Hematopoietic multipotent progenitor cell treated with erythropoietin and hydrocortisone succinate and interleukin-3 and kit ligand, for 17 days (in vitro differentiated cells): ENCODE data around the gene LRP1.

Experiments used
- DNase-seq: peaks from one replicate; pipeline ENCODE4 v3.0.0-alpha.2; 2015; ENCODE audit warnings: low spot score

LRP1 gene

DNA sequence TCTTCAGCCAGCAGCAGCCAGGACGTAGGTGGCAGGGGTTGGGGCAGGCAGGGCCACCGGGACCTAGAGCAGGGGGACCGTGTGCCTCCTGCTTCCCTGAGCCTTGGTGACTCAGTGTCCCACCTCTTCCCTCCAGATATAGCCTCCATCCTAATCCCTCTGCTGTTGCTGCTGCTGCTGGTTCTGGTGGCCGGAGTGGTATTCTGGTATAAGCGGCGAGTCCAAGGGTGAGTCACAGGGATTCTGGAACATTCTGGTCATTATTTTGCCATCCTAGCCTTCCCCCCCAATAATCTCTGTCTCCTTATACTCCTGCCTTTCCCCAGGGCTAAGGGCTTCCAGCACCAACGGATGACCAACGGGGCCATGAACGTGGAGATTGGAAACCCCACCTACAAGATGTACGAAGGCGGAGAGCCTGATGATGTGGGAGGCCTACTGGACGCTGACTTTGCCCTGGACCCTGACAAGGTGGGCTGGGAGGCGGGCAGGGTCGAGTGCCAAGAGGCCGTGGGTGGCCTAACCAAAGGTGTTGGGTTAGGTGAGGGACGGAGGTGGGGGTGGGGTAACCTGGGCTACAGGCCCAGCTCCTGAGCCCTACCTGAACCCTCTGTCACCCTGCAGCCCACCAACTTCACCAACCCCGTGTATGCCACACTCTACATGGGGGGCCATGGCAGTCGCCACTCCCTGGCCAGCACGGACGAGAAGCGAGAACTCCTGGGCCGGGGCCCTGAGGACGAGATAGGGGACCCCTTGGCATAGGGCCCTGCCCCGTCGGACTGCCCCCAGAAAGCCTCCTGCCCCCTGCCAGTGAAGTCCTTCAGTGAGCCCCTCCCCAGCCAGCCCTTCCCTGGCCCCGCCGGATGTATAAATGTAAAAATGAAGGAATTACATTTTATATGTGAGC is 83.8 kb downstream of the LRP1 start:
- DNase-seq, result no peak

DNA sequence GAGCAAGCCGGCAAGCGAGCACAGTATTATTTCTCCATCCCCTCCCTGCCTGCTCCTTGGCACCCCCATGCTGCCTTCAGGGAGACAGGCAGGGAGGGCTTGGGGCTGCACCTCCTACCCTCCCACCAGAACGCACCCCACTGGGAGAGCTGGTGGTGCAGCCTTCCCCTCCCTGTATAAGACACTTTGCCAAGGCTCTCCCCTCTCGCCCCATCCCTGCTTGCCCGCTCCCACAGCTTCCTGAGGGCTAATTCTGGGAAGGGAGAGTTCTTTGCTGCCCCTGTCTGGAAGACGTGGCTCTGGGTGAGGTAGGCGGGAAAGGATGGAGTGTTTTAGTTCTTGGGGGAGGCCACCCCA is 84.4 kb downstream of the LRP1 start:
- no peak for DNase-seq

DNA sequence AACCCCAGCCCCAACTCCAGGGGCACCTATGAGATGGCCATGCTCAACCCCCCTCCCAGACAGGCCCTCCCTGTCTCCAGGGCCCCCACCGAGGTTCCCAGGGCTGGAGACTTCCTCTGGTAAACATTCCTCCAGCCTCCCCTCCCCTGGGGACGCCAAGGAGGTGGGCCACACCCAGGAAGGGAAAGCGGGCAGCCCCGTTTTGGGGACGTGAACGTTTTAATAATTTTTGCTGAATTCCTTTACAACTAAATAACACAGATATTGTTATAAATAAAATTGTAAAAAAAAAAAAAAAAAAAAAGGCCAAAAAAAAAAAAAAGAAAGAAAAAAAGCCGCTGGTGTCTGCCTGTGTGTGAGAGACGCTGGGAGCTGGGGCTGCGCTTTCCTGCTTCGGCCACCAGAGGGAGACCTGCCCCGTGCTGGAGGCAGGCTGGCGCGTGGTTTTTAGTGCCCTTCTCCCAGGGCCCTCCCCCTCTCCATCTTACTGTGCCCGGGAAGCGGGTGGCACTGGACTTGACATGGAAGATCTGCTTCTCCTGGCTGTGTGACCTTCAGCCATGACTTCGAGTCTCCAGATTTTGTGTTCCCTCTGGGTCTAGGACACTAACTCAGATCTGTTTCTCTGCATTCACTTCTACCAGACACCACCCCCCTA is 84.9 kb downstream of the LRP1 start:
- DNase-seq, result peak; percentile 77

DNA sequence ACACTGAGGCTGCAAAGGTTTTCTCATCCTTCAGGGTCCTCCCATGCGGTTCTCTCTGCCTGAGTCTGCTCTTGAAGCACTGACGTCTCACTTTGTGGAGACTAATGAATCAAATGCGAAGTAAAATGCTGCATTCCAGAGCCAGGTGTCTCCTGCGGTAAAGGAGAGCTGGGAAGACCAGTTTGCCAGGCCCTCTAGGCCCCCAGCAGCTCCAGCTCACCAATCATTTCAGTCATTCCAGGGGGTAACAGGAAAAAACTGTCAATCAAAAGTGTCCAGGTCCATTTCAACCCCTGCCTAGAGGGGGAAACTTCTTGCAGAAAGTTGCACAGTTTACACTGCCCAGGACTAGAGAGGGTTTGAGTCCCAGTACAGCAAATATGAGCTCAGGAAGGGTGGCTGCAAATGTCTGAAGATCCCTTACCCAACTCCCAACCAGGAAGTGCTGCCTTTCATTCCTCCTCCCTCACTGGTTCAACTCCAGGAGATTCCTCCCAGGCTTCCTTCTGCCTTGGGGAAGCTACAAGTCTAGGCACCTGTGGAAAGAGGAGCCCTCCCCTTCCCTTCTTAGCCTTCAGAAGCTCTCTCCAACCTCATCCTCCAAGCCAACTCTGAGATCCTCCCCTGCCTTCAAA is 85.6 kb downstream of the LRP1 start:
- no peak for DNase-seq

DNA sequence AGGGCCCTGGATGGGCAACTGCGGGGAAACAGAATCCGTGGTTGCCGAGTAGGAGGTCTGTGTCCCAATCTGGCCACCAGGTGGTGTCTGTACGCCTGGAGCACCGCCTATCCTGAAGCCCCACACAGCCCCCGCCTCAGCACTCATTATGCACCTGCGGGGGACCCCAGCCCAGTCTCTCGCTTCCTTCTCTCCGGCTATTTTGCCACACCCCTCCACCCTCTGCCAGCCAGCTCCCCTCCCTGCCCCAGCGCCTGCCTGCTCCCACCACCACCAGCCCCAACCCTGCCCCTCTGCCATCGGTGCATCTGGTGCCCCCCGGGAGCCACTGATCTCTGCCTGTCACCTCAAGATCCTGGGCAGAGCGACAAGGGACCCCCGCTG is 86.1 kb downstream of the LRP1 start:
- peak; percentile 40 for DNase-seq

DNA sequence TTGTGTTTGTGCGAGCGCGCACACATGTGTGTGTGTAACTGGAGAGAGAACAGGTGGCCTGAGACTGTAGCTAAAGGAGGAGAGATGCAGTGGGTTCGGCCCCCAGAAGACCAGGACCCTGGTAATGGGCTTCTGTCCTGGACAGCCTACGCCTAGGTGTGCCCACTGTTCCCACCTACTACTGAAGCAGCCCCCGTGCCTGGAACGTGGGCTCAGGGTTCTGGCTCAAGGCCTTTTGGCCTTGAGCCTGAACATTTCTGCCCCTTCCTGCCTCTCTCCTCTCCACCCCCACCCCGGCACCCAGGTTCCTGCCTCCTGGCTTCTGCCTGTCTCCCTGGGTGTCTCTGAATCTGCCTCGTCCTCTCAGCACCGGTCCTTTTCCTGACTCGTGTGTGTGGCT is 86.8 kb downstream of the LRP1 start:
- DNase-seq, result no peak

DNA sequence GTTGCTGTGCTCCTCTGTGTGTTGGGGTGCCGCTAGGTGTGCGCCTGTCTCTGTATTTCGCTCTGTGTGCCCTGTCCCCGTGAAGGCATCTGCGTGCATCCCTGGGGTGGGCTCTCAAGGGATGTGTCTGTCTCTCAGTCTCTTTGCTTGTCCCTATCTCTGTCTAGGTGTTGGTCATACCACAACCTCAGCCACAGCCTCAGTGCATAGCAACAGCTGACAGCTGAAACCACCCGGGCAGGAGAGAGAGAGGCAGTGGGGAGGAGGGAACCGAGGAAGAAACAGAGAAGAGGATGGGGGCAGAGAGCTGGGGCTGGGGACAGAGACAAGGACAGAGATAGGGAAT is 87.4 kb downstream of the LRP1 start:
- no peak for DNase-seq

DNA sequence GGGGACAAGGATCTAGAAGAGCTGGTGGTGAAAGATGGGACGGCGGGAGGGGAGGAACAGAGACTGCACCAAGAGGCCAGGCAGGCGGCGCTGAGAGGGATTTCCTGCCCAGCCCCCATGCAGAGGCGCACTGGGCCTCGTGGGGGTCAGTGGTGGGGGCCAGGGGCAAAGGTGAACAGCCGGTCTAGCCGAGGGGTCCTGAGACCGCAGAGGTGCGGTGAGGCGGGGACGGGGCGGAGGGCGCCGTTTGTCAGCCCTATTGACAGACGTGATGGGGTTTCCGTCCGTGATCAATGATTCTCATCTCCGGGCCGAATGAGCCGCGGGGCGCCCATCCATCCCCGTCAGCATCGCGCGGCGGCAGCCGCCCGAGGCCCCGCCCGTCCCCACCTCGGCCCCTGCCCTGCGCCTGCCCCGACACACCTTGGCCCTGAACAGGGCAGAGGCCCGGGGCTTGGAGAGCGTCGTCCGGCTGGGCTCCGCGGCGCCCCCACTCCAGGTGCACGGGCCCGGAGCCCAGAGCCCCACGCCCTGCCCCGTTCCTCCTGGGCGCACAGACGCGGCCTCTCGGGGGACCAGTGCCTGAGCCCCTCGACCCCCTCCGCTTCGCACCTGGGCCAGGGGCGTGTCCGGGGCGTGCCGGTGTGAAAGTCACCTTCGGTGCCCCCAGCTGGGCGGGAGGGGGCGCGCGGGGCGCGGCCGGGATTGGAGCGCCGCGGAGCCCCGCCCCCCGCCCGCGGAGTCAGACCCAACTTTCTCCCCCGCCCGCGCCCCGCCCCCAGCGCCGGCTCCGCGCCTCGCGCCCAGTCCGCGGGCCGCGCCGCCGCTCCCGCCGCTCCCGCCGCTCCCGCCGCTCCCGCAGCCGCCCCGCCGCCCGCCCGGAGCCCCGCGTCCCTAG is 88.0 kb downstream of the LRP1 start, which contains the start of gene NXPH4:
Gene NXPH4 (plus strand): TSS at position 781 of the 898 bp plus-strand sequence. CDS start 176 bp downstream, outside the sequence.
- DNase-seq, result peak; percentile 13

DNA sequence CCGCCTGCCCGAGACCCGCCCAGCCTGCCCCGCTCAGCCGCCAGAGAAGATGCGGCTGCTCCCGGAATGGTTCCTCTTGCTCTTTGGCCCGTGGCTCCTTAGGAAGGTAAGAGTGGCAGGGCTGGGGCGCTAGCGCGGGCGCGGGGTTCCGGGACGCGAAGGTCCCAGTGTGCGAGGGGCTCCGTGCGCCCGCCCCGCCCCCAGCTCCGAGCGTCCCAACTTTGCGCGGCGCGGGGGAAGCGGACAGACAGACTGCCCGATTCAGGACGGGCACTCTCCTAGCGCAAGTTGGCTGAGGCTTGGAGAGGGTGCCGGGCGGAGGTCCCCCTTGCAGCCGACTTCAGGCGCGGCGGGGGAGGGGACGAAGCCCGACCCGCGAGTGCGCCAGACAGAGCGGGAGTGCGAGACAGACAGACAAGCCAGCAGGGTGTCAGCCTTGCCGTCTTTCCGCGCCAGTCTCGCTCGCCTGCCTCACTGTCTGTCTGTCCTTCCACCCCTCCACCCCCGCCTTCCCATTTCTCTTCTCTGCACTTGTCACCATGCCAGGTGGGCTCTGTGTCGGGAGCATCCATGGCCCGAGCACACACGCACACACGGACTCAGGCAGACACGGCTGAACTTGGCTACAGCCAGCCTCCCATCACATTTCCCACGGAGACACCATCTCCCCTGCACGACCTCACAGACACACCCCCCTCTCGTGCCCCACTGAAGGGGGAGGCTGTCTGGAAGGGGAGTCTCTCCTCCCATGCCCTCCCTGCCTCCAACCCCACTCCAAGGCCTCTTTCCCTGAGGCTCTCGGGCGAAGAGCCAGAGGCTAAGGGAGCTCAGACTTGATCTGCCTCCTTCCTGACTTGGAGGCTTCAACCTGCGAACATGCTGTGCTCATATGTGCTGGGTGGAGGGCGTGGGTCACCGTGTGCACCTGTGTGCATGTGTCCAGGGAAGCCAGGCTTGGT is 88.9 kb downstream of the LRP1 start:
- DNase-seq, result no peak

DNA sequence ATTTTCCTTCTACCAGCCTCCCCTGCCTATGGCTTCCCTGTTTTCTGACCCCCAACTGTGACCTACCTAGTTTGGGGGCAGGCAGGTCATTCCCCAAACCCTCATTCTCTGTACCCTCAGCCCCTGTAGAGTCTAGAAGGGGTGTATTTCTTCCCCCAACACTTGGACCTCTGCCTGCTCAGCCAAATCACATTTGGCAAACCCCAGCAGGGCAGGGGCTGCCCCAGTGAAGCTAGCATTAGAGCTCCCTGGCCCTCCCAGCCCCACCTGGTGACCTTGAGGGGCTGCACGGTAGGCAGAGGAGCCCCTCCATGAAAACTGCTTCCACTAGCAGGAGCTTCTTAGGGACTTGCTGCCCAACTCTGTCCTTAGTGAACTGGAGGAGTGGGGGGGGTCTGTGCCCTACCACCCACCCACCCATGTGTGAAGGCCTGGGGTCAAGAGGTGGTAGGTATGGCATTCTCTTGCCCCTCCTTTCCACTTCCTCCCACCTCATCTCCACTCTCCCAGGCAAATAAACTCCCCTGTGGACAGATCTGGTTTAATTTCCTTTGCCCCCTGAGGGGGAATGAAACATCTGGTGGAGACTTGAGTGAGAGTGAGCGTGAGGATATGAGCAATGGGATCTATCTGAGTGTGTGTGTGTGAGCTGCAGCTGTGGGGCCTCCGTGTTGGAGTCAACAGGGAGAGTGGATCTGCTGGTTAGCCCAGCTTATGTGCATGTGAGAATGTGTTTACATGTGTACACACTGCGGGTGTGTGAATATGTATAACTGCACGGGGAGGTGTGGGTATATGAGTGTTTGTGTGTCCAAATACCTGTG is 90.0 kb downstream of the LRP1 start:
- DNase-seq, result no peak

DNA sequence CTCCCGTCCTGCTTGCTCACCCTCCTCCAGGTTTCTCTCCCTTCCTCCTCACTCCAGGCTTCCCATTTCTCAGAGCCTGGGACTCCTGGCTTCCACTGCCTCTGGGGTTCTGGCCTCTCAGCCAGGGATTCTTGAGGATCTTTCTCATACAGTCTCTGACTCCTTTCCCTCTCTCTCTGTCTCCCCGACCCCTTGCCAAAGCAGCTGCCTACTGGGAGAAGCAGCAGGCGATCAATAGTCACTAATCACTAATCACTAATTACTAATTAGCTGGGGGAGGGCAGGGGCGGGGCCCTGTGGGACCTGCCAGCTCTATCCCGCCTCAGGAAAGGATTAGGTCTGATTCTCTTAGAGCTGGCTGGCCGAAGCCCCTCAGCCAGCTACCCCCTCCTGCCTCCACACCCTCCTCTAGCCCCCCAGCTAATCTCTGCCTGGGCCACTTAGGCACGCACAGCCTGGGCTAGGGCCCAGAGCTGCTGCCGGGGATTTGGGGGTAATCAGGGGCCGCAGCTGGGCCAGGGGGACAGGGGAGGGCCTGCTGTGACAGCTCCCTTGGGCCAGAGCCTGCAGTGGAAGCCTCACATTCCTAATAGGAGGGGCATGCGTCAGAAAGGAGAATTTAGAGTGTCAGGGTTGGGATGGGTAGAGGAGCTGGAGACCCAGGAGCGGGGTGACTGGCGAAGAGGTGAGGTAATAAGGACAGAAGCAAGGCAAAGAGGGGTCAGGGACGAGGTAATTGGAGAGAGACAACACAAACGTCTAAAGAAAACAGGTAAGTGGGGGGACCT is 91.1 kb downstream of the LRP1 start:
- no peak for DNase-seq

DNA sequence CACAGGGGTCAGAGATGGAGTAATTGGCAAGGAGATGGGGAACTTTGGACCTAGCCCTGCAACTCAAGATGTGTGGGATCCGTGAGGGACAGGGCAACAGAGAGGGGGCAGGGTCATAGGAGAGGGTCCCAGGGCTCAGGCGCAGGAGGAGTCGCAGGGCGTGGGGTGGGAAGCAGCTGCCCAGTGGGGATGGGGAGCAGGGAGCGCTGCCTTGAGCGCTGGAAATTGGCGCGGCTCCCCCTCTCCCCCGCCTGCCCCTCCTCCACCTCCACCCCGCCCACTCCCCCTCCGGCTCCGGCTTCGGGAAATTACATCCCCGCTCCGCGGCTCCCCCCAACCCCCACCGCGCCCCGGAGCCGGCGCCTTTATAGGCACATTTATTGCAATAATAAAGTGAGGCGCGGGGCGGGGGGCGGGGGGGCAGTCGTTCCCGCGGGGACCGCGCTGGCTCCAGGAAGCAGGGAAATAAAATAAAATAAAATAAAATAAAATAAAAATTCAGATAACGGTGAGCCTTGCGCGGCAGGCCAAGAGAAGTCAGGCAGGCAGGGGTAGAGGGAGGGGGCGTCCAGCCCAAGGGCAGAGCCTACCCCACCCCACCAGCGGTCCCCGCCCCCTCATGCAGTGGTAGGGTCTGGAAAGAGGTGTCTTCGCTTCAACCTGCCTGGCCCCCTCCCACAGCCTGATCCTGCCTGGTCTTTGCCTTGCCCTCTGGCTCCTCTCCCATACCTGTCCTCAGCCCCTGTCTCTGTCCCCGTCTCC is 91.9 kb downstream of the LRP1 start:
- DNase-seq, result no peak

DNA sequence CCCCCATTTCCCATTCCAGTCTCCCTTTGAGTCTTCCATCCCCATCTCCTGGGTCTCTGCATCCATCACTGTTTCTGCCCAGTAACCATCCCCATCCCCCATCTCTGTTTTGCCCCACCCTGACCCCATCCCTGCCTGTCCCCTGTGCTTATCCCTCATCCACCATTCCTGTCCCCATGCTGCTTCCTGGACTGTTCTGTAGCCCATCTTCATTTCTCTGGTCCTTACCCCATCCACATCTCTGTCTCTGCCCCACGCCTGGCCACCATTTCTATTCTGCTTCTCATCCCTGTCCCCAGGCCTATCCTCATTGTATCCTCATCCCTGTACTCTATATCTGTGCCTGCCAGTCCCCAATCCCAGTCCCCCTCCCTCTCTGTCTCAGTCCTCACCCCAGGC is 92.5 kb downstream of the LRP1 start:
- no peak for DNase-seq

DNA sequence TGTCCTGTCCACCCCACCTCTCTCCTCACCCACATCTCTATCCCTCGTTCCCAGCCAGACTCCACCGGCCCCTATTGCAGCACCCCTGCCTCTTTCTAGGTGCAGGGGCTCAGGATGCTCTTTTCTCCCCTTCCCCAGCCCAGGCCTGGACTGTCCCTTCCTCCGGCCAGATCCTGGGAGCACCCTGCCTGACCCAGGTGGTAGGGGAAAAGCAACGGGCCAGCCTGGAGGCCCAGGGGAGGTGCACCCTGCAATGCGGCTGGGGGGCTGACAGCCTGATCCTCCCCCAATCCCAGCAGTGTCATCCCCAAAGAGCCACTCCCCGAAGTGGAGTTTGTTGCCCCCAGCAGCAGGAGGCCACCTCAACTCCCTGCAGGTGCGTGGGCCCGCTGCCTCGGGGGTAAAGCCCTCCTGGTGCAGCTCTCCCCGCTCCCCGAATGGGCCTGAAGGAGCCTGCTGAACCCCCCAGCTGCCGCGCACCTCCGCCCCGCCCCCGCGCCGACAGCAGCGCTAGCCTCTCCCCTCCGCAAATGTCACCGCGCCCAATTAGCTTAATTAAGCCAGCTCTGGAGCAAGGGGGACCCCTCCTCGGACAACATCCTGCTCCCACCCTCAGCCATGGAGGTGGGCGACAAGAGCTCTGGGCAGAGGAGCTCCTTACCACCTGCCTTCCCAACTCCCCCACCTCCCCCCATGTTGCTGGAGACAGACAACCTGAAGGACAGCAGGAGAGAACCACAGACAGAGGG is 93.1 kb downstream of the LRP1 start:
- DNase-seq, result no peak

DNA sequence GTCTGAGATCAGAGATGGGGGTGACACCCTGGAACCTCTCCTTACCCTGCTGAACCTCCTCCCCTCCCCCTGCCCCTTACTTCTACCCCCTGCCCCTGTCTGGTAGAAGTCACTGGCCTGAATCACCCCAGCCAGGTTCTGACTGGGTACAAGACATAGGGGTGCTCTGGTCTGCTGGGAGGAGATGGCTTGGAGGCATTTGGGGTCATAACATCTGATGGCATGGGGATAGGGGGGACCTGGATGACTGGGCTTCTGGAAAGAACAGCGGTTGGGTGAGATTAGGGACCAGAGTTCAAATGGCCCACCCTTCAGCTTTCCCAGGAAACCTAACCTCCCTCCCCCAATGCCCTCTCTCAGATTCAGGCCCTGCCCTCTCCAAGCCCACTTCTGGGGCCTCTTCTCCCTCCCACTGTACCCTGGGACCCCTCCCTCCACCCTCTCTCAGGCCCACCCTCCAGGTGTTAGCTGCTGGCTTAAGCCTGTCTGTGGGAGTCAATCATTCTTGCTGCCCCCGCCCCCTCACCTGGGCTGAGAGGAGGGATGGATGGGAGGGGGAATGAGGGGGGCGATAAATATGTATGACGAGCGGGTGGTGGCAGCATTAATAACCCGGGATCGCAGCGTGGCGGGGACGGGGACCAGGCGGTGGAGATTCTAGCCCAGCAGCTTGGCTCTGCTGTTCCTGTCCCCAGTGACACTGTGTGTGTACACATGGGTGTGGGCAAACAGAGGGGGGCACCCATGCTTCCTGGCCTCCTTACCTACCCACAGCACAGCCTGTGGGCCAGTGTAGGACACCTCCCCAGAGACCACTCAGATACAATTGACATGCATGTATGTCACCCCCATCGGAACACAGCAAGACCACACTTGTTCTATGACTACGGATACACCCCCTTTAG is 94.3 kb downstream of the LRP1 start:
- no peak for DNase-seq
